Adrenal gland (tissue), 12 donors: ENCODE data around the gene BICRAL. TPM values are rescaled to one million over a fixed set of nuclear protein-coding genes. Genes with fewer than 3 reads are reported as not detected.
A peak's percentile ranks its signal among the peaks of the same experiment; 100 is the strongest.

Experiments used
- DNase-seq, 7 donors: peaks; one replicate each; pipeline ENCODE4 v3.0.0-alpha.2; 2019 to 2020
- H3K27ac ChIP-seq, 5 donors: fragments of 200-600 bp; sonication (generic) in 4 of 5; 1 replicate in 3 of 5; 2 replicates in 2 of 5; pipeline versions ENCODE4 v1.5.1 to v1.8.0; 2016 to 2020; ENCODE audit warnings: mild to moderate bottlenecking in 1 of 5
- H3K27me3 ChIP-seq: fragments of 200-600 bp; 2 replicates; pipeline ENCODE4 v1.8.0; 2021
- H3K36me3 ChIP-seq, 2 donors: fragments of 200-600 bp; replicated peaks in 1 of 2; 1 replicate in 1 of 2; 2 replicates in 1 of 2; pipeline versions ENCODE4 v1.5.1 to v1.8.0; 2018 to 2022
- H3K4me1 ChIP-seq, 2 donors: fragments of 200-600 bp; replicated peaks in 1 of 2; 1 replicate in 1 of 2; 2 replicates in 1 of 2; pipeline versions ENCODE4 v1.5.1 to v1.8.0; 2018 to 2021
- H3K4me3 ChIP-seq, 4 donors: fragments of 200-600 bp; sonication (generic) in 3 of 4; one replicate each; pipeline ENCODE4 v1.5.1; 2016 to 2018
- H3K9me3 ChIP-seq, 3 donors: fragments of 200-600 bp; sonication (generic) in 1 of 3; replicated peaks in 1 of 3; 1 replicate in 2 of 3; 2 replicates in 1 of 3; pipeline versions ENCODE4 v1.5.1 to v1.8.0; 2016 to 2021
- CTCF ChIP-seq, 6 experiments: fragments of 450-650 bp in 4 of 6; fragments of 200-600 bp in 2 of 6; sonication (generic) in 1 of 6; IDR thresholded peaks; 1 replicate in 5 of 6; 2 replicates in 1 of 6; pipeline versions ENCODE4 v1.5.1 to v1.8.0; 2016 to 2021; ENCODE audit warnings: antibody characterized with exemption in 6 of 6, mild to moderate bottlenecking in 2 of 6, moderate library complexity in 1 of 6
- POLR2A ChIP-seq, 2 donors: fragments of 450-650 bp; IDR thresholded peaks; one replicate each; pipeline ENCODE4 v1.6.1; 2017; ENCODE audit warnings: antibody characterized with exemption in 2 of 2, mild to moderate bottlenecking in 2 of 2, moderate library complexity in 1 of 2
- WGBS, 4 donors: extraction: QIAGEN DNeasy Blood & Tissue Kit in 2 of 4; methylation state at CpG; one replicate each; pipeline versions ENCODE4 v1.1.5 to v1.1.7; 2013 to 2017; 5-methylcytosine and 5-hydroxymethylcytosine counted together
- intact Hi-C, 2 donors: fragments of 100-400 bp; cut with DNase I; formaldehyde crosslinking; loops; one replicate each; pipeline versions ENCODE4 v1.14.1 to v1.15.0; 2022 to 2023
- polyA plus RNA-seq, 3 donors: library from polyadenylated mRNA; stranded (reverse); fragments of 200-250 nt in 2 of 3; fragments of 350-450 nt in 1 of 3; fragmentation: Illumina TruSeq in 1 of 3; extraction: RNeasy Lipid Tissue Mini Kit (QIAGEN cat#74804) in 1 of 3; gene quantifications; one replicate each; pipeline ENCODE4 v1.2.3, GENCODE V29; 2013 to 2014
- total RNA-seq, 9 donors: library from RNA; depleted of rRNA in 4 of 9; stranded (reverse); fragments of >200 nt in 4 of 9; fragments of 120-200 nt in 1 of 9; fragmentation: NEBNext Ultra II Directional in 1 of 9; extraction: Animal tissue kit (Norgen Biotek cat#: 25700) in 1 of 9; gene quantifications; one replicate each; pipeline versions ENCODE4 v1.1.0 to v1.2.4, GENCODE V29; 2013 to 2023
- donor health status: healthy with polysubstance abuse.
- donor health status: Bipolar disorder and iron deficiency.
- donor health status: DM: yes; HTN: yes; CAD: no.
- donor health status: DM: no; HTN: no; CAD: no.
- donor health status: DM: no; HTN: no; CAD: no.
- donor health status: DM: yes; HTN: yes; CAD: no.

The BICRAL gene
- total and polyA plus RNA-seq, 12 donors = 2.8 to 16.1 (median 9.0) TPM

- DNase-seq = peak; percentile 70 to 86 (median 77)
- TF ChIP-seq POLR2A (IDR thresholded peaks at IDR 0.05) = peak; percentile 42 to 69
- TF ChIP-seq CTCF (IDR thresholded peaks at IDR 0.05) = no peak
- WGBS, 4 donors = 0% methylated on average over 34 to 55 of the region's 55 CpGs
- H3K4me3 ChIP-seq = peak overlapping the region; percentile 1 to 98 (median 56)
- peaks cover 8 to 37% of the 10 kb centered on the region in 2 donors for H3K4me1 ChIP-seq
- no peaks in the 10 kb centered on the region for H3K27me3 ChIP-seq
- H3K9me3 ChIP-seq = no peaks in the 10 kb centered on the region
- intact Hi-C loops = no loop called here
- H3K36me3 ChIP-seq = no peaks in the 10 kb centered on the region
- H3K27ac ChIP-seq = peak overlapping the region in 4 of 5 donors; percentile 75 to 93 (median 80)
These were observed 35.1 kb upstream of the BICRAL start for GRCh38 chr6:42746463-42747391.

- Histone ChIP-seq H3K4me3 (no peak overlapping the region), H3K9me3 (no peaks in the 10 kb centered on the region), H3K4me1 (peaks cover 8 to 35% of the 10 kb centered on the region in 2 donors), H3K27ac (no peak overlapping the region), H3K27me3 (no peaks in the 10 kb centered on the region), H3K36me3 (no peaks in the 10 kb centered on the region)
- TF ChIP-seq POLR2A (IDR thresholded peaks at IDR 0.05) = no peak
- no peak for TF ChIP-seq CTCF (IDR thresholded peaks at IDR 0.05)
- WGBS, 4 donors = 64 to 70% (median 66%) methylated on average over 8 of the region's 8 CpGs
- DNase-seq = no peak
- intact Hi-C loops = no loop called here
These were observed 33.5 kb upstream of the BICRAL start for GRCh38 chr6:42748203-42748898.

DNA sequence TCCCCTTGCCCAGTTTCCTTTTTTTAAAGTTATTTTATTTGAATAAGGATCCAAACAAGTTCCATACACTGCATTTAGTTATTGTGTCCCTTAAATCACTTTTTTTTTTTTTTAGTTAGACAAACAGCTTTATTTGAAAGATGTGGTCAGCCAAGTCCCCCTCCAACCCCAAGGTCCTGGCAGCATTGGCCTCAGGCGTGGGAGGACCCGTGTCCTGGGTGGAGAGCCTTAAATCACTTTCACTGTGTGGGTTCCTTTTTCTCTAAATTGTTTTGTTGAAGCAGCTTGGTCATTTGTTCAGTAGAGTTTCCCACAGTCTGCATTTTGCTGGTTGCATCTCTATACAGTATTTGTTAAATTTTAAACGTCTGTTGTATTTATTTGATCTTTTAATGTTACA is 30.8 kb upstream of the BICRAL start:
- 52 to 71% (median 69%) methylated on average over 3 of the region's 3 CpGs for WGBS, 4 donors
- Histone ChIP-seq H3K27ac (no peak overlapping the region), H3K36me3 (no peaks in the 10 kb centered on the region), H3K27me3 (no peaks in the 10 kb centered on the region), H3K9me3 (no peaks in the 10 kb centered on the region), H3K4me3 (no peak overlapping the region), H3K4me1 (peaks cover 0 to 19% of the 10 kb centered on the region in 2 donors)
- intact Hi-C loops = no loop called here
- TF ChIP-seq POLR2A (IDR thresholded peaks at IDR 0.05) (no peak), CTCF (IDR thresholded peaks at IDR 0.05) (no peak)
- DNase-seq = no peak

DNA sequence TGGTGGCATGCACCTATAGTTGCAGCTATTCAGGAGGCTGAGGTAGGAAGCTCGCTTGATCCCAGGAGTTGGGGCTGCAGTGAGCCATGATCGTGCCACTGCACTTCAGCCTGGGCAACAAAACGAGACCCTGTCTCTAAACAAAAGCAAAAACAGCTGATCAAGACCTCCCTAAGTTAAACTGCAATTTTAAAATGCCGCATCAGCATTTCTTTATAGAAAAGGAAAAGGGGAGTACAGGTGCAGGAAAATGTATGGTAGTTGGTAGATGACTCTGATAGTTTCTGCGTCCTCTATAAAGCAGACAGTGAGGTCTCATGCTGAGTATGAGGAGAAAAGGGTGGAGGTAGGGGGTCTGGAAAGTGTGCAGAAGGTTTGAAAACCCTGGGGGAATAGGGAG is 27.1 kb upstream of the BICRAL start:
- Histone ChIP-seq H3K4me1 (peaks cover 0 to 6% of the 10 kb centered on the region in 2 donors), H3K36me3 (no peaks in the 10 kb centered on the region), H3K27ac (no peak overlapping the region), H3K9me3 (no peaks in the 10 kb centered on the region), H3K27me3 (no peaks in the 10 kb centered on the region), H3K4me3 (no peak overlapping the region)
- no peak for DNase-seq
- intact Hi-C loops = no loop called here
- TF ChIP-seq POLR2A (IDR thresholded peaks at IDR 0.05) (no peak), CTCF (IDR thresholded peaks at IDR 0.05) (no peak)
- 92 to 98% (median 96%) methylated on average over 5 of the region's 5 CpGs for WGBS, 4 donors
